H1 (cell line): ENCODE results near the gene ASAP3.

Source experiments
- RAD21 ChIP-seq, 2 experiments: IDR thresholded peaks in 1 of 2; conservative IDR thresholded peaks in 1 of 2; 2 replicates each; pipeline ENCODE4 v1.6.1; 2011; ENCODE audit warnings: low read depth in 2 of 2, low read length in 2 of 2, improper control_type of control experiment in 1 of 2, inconsistent platforms in 1 of 2, mild to moderate bottlenecking in 1 of 2, moderate library complexity in 1 of 2
- ZNF274 ChIP-seq: IDR thresholded peaks from 2 replicates; pipeline ENCODE4 v1.7.0; 2012; ENCODE audit warnings: low read length, borderline replicate concordance; ENCODE audit errors: extremely low read depth

GRCh38 chr1:23444104-23444533 is 39.9 kb downstream of the ASAP3 start:
- no peak for TF ChIP-seq ZNF274
- TF ChIP-seq RAD21 (IDR thresholded peaks at IDR 0.05 in 1 of 2, conservative IDR thresholded peaks at IDR 0.05 in 1 of 2; ENCODE audit: low read depth in 2 of 2, low read length in 2 of 2) = no peak
